NAMALWA (cell line): ENCODE measurements around the gene ENDOD1.
"Not testable (repeated sequence)": the region's sequence is repeated elsewhere in the genome, so short reads cannot be mapped to it uniquely, and the experiment has no call there.

Experiments
- DNase-seq: peaks from one replicate; pipeline ENCODE4 v3.0.0-alpha.2; 2015; ENCODE audit warnings: low spot score

Gene ENDOD1, protein sequence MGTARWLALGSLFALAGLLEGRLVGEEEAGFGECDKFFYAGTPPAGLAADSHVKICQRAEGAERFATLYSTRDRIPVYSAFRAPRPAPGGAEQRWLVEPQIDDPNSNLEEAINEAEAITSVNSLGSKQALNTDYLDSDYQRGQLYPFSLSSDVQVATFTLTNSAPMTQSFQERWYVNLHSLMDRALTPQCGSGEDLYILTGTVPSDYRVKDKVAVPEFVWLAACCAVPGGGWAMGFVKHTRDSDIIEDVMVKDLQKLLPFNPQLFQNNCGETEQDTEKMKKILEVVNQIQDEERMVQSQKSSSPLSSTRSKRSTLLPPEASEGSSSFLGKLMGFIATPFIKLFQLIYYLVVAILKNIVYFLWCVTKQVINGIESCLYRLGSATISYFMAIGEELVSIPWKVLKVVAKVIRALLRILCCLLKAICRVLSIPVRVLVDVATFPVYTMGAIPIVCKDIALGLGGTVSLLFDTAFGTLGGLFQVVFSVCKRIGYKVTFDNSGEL

DNA sequence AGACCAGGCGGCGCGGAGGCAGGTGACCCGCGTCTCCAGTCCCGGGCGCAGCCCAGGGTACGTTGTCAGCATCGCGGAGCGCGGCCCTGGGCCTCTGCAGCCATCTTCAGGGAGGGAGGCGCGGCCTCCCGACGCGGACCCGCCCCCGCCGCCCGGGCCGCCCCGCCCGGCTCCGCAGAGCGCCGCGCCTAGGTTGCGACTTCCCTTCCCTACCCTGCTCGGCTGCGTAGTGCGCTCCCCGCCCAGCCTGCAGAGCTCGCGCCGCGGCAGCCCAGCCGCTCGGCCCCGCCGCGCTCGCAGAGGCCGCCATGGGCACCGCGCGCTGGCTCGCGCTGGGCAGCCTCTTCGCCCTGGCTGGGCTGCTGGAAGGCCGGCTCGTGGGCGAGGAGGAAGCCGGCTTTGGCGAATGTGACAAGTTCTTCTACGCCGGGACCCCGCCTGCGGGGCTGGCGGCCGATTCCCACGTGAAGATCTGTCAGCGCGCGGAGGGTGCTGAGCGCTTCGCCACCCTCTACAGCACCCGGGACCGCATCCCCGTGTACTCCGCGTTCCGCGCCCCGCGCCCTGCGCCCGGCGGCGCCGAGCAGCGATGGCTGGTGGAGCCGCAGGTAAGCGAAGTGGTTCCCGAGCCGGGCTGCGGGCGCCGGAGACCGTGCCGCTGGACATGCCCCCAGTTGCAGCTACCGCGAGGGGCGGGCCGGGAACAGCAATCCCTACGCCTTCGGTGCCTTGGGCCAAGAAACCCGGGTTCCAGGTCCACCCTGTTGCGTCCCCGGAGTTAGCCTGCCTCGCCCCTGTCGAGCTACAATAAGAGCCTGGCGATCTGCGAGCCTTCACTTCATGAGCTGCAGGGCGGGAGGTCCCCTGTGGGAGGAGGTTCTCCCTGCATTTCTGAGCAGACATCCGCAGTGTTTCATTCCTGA is at the start of gene ENDOD1:
TSS of gene ENDOD1 (plus strand) at position 227 of the 923 bp plus-strand sequence. CDS start at position 309, 82 bp downstream.
- DNase-seq, result peak; percentile 84

DNA sequence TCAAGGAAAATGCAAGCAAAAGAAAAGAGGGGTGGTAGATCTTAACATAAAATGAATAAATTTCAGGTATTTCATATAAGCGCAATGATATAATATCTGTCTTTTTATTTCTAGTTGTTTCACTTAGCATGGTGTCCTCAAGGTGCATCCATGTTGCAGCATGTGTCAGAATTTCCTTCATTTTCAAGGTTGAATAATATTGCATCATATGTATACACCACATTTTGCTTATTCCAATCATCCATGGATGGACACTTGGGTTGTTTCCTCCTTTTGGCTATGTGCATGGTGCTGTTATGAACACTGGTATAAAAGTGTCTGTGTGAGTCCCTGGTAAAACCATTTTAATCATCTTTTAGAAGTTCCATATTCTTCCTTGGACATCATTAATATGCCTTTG is 47.4 kb upstream of the ENDOD1 start:
- DNase-seq, result no peak

DNA sequence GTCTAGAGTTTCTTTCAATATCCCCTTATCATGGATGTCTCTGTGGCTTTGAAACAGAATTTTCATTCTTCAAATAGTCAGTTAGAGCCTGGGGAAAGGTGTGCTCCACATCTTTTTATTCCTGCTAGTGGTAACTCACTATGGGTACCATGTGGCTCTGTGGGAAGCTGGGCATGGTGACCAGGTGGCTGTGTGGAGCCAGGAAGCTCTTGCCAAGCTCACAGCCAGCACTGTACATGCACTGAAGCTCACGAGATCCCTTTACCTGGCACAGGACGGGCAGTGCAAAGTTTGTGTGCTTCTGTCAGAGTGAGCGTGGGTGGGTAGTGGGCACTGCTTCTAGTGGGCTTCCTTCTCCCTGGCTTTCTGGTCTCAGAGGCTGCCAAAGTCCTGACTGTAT is 46.7 kb upstream of the ENDOD1 start:
- no peak for DNase-seq

DNA sequence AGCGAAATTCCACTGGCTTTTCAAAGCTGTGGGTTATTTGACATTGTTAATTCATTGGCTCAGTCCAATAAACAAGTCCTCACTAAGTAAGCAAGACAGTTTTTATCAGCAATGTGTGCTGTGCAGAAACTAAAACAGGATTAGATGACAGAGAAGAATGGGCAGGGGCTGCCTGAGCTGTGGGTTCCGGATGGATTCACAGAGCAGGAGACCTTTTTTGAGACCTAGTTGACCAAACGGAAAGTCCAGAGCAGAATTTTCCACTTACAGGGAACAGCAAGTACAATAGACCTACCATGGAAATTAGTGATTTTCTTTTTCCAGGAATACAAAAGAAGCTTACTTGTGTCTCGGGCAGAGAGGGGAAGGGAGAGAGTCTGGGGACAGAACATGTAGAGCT is 45.6 kb upstream of the ENDOD1 start:
- no peak for DNase-seq

DNA sequence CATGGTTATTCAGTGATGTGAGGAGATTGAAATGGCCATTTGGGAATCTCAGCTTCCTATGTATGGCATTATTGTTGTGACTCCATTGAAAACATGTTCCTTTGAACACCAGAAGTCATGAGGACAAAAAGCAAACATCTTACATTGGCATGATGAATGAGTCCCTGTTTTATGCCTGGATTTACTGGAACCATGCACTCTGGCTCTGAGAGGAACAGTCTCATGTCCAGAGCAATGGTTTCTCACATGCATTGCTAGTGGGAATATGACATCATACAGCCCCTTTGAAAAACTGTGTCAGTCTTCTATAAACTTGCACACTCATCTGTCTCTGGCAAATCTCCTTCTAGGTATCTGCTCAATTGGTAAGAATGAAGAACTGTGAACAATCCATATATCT is 43.8 kb upstream of the ENDOD1 start:
- DNase-seq, result no peak

DNA sequence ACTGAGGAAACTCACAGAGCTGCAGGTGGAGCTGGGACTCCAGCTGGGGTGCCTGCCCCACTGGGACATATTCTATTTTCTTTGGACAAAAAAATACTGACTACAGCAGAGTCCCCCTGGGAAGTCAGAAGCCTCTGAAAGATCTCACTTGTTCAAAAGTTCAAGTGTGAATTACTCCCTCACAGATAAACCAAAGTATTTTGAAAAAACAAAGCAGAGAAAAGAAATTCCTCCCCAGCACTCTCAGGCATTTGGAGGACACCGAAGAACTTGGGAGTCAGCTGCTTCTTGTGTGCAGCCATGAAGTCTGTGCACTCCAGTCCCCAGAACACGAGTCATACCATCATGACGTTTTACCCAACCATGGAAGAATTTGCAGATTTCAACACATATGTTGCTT is 40.5 kb upstream of the ENDOD1 start, which contains the start of gene KDM4F:
TSS of gene KDM4F (plus strand) at position 301 of the 400 bp plus-strand sequence.
- DNase-seq, result not testable (repeated sequence)

DNA sequence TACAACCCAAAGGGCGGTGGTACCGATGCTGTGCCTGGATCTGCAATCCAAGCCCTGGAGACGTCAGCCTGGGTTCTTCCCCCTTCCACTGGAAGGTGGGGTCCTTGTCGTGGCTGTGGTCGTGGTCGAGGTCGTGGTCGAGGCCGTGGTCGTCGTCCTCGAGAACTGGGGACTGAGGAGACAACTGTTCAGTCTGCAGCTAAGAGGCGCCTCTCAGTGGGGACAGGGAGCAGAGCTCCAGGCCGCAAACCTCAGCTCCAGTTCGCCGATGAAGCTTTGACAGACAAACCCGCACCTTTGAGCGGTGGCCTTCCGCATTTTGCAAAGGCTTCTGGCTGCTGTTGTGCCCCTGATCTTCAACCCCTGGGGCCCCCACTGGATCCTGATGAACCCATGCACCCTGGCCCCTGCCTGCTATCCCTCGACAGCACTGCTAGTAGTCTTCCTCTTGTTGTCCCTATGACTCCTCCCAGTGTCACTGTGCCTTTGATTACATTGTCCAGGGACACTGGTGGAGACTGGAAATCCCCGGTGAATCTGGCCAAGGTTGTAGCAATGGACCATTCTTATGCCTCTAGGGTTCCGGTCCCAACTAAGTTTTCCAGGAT is 38.9 kb upstream of the ENDOD1 start:
- no peak for DNase-seq

DNA sequence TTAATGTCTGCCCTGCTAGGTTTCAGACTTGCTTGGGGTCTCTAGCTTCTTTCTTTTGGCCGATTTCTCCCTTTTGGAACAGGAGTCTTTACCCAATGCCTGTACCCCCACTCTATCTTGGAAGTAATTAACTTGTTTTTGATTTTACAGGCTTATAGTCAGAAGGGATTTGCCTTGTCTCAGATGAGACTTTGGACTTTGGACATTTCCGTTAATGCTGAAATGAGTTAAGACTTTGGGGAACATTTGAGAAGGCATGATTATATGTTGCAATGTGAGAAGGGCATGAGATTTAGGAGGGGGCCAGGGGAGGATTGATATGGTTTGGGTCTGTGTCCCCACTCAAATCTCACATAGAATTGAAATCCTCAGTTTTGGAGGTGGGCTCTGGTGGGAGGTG is 35.3 kb upstream of the ENDOD1 start:
- DNase-seq, result no peak

DNA sequence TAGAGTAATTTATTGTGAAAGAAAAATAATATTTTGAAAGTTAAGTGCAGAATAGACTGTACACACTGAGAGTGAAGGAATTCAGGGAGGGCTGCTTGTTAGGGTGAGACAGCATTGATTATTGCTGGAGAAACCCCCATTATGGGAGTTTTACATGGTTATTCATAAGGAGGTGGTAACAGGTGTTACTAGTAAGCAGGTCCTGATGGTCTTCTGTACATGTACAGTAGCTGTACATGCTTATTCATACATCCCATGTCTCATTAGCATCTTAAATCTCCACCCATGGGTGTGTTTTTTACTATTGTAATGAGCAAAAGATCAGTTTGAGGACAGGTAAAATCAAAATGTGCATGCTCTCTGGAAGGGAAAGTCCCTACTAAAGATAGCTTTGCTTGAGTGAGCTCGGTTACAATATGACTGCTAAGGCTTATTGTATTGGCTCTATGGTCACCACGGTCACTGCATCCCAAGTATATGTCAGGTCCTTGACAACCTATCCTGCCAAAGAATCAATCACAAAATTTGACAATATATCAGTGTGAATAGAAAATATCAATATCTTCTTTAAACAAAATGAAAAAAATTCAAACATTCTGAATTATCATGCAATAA is 34.3 kb upstream of the ENDOD1 start:
- DNase-seq, result no peak

DNA sequence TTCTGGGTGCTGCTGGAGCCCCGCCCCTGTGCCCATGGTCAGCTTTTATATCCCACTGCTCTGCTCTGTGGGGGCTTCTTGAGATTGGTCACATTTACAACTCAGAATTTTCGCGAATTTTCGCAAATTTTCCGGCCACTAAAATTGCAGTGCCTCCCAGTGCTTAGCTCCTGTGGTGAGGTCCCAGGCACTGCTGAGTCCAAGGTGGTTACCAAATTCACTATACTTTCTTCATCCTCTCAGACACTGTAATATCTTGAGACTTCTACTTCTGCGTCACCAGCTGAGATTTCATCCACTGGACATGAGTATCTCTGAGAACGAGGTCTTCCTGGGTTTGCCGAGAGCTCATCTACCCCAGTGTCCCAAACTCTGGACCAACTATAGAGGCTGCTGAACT is 31.7 kb upstream of the ENDOD1 start:
- DNase-seq, result no peak

DNA sequence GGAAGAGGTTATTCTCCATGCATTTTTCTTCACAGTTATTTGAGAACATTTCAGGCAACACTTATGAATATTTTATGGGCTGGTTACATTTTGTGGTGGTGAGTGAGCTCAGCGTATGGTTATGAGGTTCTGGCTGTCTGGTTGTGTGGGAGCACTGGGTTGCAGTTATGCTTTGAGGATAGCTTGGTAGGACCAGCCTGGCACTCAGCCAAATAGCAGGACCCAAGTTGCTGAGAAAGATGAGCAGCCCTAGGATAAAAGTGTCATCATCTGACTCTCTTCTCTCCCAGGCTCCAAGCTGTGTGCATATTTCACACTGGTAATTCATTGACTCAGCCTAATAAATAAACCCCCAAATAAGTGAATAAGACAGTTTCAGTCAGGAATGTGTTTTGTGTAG is 31.0 kb upstream of the ENDOD1 start:
- DNase-seq, result no peak

DNA sequence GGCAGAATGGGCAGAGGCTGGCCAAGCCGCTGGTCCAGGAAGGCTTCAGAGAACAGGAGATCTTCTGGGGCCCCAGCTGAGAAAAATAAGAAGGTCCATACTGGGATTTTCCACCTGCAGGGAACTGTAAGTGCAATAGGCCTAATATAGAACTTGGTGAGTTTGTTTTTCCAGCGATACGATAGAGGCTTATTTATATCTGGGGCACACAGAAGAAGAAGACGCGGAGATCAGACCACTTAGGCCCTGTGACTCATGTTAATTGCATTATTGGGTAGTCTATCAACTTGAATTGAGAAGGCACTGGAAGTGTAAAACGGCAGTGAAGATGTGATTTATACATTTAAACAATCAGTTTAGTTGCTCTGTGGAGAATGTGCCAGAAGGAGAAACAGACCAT is 30.6 kb upstream of the ENDOD1 start:
- DNase-seq, result no peak

DNA sequence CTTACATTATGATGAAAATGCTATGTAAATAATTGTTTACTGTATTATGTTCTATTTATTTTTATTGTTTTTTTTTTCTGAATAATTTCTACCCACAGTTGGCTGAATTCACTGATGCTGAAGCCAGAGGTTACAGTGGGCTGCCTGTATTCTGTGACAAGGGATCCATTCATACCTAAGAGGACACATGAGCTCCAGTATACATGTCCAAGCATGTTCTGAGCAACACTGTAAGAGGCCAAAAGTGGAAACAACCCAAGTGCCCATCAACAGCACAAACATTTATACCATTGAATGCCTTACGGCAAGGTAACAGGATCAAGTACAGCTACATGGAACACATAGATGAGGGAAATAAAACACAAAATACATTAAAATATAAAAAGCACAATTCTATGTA is 24.3 kb upstream of the ENDOD1 start:
- DNase-seq, result no peak

DNA sequence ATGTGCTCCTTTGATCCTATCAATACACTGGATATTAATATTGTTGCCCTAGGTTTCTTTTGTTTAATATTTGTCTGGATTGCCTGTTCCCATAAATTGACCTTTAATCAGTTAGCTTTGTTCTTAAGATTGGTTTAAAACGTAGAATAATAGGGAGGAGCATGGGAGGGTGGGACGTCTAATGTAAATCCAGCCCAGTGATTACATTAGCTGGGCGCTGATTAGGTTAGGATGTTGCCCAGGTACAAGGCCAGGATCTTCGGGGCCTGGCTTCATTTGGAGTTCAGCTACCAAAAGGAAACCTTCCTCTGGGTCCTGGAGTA is 23.0 kb upstream of the ENDOD1 start, which contains the start of gene SRSF8:
TSS of gene SRSF8 (plus strand) at position 204 of the 323 bp plus-strand sequence. CDS start 308 bp downstream, outside the sequence.
- peak; percentile 74 for DNase-seq

DNA sequence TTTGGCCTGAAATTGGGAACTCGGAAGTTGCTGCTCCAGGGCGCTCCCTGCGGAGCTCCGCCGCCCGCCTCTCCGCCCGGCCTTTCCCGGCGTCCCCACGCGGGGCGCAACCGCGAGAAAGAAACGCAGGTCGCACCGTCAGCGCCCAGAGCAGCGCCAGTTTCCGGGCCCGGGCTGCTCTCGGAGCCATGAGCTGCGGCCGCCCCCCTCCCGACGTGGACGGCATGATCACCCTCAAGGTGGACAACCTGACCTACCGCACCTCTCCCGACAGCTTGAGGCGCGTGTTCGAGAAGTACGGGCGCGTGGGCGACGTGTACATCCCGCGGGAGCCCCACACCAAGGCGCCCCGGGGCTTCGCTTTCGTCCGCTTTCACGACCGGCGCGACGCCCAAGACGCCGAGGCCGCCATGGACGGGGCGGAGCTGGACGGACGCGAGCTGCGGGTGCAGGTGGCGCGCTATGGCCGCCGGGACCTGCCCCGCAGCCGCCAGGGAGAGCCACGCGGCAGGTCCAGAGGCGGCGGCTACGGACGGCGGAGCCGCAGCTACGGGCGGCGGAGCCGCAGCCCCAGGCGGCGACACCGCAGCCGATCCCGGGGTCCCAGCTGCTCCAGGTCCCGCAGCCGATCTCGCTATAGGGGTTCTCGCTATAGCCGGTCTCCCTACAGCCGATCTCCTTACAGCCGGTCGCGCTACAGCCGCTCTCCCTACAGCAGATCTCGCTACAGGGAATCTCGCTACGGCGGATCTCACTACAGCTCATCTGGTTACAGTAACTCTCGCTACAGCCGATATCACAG is 22.4 kb upstream of the ENDOD1 start:
- DNase-seq, result peak; percentile 84

DNA sequence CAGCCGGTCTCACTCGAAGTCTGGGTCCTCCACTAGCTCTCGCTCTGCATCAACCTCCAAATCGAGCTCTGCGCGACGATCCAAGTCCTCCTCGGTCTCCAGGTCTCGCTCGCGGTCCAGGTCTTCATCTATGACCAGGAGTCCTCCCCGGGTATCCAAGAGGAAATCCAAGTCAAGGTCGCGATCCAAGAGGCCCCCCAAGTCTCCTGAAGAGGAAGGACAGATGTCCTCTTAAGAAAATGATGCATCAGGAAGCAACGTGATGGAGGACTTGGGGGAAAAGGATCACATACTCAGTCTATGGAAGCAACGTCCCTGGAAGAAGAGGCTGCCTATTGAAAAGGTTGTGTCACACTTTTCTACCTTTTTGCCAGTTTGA is 21.8 kb upstream of the ENDOD1 start:
- no peak for DNase-seq

DNA sequence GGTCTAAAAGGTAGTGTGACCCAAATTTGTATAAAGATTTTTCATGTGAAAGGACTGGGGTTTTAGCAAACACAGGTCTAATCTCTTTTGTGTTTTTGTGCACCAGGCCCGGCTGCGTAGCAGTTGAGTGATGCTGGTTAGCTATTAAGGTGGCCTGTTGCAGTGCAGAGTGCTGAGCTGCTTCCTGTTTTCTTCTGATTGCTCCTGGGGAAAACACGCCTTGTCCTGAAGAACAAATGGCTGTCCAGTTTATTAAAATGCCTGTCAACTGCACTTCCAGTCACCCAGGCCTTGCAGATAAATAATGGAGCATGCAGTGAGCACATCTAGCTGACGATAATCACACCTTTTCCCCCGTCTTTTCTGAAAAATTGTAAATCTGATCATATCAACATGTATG is 21.1 kb upstream of the ENDOD1 start:
- DNase-seq, result peak; percentile 96

DNA sequence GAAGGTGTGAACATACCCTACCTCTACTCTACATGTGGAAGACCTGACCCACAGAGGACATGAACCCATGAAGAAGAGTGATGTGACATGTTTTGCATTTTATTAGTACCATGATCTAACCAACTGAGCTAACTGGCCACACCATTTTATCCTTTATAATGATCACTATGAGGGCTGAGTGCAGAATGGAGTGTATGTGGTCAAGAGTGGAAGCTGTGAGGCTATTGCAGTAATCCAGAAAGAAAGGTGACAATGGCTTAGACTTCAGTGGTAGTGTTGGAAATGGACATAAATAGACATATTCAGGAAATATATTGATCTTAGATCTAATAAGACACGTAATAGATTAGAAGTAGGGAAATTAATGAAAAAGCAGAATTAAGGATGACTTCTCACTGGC is 19.2 kb upstream of the ENDOD1 start:
- no peak for DNase-seq

DNA sequence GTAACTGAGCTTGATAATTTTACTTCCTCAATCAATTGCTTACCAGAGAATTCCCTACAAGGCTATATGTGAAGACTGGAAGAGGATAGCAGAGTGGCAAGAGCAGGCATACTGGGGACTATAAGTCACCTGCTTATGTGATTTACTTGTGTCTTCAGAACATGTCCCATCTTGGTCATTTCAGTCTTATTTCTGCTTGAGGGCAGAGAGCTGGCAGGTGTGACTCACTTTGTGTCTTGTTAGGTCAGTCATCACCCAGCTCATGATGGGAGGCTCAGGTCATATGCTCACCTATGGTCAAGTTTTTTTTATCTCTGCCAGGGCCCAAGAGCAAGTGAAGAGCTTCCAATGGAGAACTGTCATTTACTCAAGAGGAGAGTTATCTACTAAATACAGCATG is 16.7 kb upstream of the ENDOD1 start:
- DNase-seq, result no peak

DNA sequence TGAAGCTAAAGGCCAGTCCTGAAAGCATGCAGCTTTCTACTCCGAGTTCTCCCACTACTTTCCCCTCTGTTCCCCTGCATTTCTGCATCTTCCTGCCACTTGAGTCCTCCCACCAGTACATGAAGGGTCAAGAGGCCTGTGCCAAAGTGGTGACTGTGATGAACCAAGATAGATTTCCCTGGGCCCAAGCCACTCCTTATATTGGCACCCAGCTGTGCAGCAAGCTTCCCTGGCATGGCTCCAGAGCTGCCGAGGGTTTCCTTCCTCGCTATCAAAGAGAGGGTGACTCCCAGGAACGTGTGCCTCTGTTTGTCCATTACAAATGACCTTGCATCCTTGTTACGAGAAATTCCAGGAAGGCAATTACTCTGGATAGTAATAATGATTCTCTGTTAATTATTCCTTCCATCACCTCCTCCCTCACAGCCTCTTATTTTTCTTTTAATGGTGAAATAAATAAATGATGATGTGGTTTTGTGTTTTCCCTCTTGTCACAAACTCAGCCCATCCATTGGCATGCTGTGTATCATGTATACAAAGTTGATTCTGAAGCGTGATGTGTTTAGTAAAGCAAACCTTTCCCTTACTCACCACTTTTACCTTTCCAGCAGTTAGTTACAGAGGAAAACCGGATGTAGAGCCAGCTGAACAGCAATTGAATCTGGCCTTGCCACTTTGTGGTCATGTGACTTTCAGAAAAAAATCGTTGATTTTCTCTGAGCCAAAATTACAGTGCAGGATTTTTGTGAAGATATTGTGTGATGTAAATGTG is 14.7 kb upstream of the ENDOD1 start:
- DNase-seq, result no peak
